Measurements from ENCODE around the gene CMTM6.
"Not testable (repeated sequence)": the region's sequence is repeated elsewhere in the genome, so short reads cannot be mapped to it uniquely, and the experiment has no call there.

CMTM6 gene

GRCh38 chr3:32502118-32502945 is at the start of gene CMTM6:
Gene CMTM6, minus strand, starts transcription at chr3:32502852. Its CDS starts 107 bp downstream, at chr3:32502745.
- peak; percentile 94 for DNase-seq

DNA sequence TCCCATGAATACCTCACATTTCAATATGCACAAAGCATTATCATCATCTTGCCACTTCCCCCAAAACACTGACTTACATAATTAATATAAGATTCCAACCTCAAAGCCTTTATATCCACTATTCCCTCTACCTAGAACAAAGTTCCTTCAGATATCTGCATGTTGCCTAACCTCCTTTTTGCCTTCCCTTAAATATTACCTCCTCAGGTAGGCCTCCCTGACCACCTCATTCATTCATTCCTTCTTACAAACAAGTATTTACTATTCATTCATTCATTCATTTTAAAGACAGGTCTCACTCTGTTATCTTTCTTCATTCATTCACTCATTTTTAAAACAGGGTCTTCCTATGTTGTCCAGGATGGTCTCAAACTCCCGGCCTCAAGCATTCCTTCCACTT is 49.4 kb upstream of the CMTM6 start:
- no peak for DNase-seq

- no peak for DNase-seq
Observed at GRCh38 chr3:32551496-32551895, 48.8 kb upstream of the CMTM6 start.

GRCh38 chr3:32551087-32551486 is 48.4 kb upstream of the CMTM6 start:
- no peak for DNase-seq

DNA sequence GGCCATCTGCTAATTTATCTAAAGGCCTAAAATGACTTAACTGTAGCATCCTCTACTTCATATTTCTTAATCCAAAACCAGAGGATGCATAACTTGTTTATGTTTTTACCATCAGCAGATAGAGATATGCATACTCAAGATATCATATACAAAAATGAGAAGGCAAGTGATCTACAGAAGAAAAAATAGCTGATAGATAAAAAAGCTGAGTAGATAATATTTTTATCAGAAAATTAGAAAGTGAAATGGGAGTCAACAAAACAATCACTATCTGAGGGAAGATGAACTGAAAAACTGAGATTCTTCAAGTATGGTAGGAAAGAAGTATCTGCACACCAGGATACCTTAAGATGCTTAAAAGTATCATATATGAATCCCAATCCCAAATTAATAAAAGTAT is 42.7 kb upstream of the CMTM6 start:
- DNase-seq: no peak

DNA sequence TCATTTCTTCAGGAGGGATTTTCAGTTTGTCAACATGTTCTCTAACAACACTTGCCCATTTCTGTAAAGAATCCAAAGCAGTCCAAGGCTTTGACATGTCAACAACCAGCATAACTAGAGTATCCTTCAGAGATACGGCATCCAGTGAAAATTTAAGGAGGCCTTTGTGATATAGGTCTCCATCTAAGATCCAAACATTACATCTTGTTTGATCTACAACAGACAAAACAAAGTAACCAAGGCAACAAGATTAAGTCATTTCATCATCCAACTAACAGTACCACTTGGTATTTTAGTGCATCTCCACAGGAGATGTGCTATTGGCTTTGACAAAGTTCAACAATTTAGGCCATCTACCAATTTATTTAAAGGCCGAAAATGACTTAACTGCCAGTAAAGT is 42.2 kb upstream of the CMTM6 start:
- no peak for DNase-seq

DNA sequence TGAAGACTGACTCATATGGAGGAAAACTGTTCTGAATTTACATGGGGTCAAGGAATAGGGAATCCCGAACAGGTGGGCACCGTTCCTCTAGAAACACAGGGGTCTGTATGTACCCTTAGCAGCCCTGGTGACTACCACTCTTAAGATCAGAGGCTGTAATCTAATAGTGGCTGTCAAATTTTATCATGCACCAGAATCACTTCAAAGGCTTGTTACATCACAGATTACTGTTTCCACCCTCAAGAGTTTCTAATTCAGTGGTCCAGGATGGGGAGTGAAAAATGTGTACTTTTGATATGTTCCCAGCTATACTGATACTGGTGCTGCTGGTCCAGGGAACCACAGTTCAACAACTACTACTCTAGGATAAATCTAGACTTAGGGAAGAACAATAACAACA is 40.2 kb upstream of the CMTM6 start:
- no peak for DNase-seq

DNA sequence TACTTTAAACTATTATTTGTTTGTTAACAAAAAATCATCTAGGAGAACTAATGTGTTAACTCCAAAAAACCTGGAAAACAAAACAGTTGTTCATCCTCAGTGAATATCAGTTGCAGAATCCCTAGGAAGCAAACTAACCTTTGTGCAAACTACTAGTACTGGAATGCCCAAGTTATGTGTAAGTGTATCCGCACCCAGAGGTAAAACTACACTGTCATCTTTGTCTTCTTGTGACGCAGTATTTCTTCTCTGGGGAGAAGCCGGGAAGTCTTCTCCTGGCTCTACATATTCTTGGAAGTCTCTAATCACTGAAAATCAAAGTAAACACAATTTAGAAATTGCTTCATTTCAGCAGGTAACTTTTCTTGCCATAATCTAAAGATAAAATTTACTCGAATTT is 38.2 kb upstream of the CMTM6 start:
- no peak for DNase-seq

- no peak for DNase-seq
Observed at GRCh38 chr3:32532434-32532833, 29.8 kb upstream of the CMTM6 start.

- no peak for DNase-seq
Observed at GRCh38 chr3:32531010-32531647, 28.5 kb upstream of the CMTM6 start.

GRCh38 chr3:32525720-32526119 is 23.1 kb upstream of the CMTM6 start:
- no peak for DNase-seq

- no peak for DNase-seq
Observed at GRCh38 chr3:32522682-32523081, 20.0 kb upstream of the CMTM6 start.

GRCh38 chr3:32518921-32519320 is 16.3 kb upstream of the CMTM6 start:
- not testable (repeated sequence) for DNase-seq

DNA sequence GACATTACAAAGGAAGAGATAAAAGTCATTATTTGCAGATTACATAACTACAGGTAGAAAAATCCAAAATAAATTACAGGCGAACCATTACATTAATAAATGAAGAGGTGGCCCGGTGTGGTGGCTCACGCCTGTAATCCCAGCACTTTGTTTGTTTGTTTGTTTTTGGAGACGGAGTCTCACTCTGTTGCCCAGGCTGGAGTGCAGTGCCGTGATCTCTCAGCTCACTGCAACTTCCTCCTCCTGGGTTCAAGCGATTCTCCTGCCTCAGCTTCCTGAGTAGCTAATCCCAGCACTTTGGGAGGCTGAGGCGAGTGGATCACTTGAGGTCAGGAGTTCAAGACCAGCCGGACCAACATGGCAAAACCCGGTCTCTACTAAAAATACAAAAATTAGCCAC is 14.1 kb upstream of the CMTM6 start:
- not testable (repeated sequence) for DNase-seq

DNA sequence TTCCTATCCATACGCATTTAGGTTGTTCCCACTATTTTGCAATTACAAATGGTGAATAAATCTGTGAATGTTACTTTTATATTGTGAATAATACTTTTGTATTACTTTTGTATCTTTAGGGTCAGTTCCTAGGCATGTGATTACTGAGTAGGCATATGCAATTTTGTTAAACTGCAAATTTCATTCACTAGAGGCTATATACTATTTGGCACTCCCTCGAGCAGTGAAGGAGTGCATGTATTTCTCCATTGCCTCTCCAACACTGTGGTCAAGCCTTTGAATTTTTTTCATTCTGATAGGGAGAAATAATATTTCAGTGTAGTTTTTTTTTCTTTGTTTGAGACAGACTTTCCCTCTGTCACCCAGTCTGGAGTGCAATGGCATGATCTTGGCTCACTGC is 8.4 kb upstream of the CMTM6 start:
- DNase-seq: no peak

DNA sequence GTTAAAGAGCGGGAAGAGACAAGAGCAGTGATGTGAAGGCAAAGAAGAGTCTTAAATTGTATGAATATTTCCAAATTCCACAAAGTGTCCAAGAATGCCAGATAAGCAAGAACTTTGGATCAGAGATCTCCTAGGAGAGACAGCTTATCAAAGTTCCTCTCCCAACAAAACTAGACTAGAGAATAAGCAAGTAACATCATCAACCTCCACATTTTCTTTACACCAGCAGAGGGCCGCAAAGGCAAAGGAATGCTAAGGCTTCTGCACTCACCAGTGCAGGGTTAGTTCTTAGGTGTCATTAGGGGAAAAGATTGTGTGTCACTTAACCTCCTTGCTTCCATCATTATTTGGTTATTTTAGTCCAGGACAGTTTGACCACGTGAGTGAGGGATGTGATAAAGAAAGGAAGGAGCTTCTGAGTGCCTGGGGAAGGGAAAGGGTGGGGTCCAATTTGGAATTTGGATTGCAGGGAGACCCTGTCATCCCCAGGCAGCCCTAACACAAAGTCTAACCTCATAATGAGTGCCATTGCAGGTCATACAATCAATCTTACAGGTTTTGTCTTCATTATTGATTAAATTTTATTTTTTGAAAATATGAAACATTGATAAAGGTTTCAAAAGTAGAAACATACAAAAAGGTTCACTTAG is 7.5 kb upstream of the CMTM6 start:
- DNase-seq: peak; percentile 79

DNA sequence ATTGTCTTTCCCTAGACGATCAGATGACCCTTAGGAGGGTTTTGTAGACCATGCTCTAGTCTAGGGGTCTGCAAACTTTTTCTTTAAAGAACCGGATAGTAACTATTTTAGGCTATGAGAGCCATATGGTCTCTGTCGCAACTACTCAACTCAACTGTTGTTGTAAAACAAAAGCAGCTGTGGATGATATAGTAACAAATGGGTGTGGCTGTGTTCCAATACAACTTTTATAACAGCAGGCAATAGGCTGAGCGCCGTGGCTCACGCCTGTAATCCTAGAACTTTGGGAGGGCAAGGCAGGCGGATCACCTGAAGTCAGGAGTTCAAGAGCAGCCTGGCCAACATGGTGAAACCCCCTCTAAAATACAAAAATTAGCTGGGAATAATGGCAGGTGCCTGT is 6.1 kb upstream of the CMTM6 start:
- DNase-seq: peak; percentile 24

DNA sequence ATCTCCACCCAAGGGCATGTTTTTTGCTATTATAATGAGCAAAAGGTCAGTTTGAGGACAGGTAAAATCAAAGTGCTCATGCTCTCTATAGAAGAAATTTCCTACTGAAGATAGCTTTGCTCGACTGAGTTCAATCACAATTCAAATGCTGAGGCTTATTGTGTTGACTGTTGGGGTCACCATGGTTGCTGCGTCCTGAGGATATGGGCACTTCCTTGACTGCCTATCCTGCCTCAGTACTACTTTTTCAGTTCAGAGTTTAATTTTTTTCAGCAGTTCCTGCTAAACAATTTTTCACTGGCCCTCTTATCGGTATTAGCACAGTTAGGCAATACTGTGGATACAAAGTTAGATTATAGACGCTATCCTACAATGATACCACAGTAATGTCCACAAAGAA is 3.8 kb upstream of the CMTM6 start:
- DNase-seq: no peak

DNA sequence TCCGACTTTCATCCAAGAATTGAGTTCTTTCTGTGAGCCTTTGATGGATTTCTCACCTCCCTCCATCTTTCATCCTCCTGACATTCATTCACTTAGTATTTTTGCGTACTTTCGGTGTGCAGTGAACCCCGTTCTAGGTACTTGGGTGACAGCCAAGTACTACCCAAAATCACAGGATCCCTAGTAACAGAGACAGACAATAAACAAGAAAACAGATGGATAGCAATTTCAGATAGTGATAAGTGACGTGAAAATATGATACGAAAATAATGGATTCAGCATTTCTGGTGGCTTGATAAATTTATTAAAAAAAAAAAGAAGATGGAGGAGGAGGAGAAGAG is 264 bp upstream of the CMTM6 start:
- DNase-seq: no peak

DNA sequence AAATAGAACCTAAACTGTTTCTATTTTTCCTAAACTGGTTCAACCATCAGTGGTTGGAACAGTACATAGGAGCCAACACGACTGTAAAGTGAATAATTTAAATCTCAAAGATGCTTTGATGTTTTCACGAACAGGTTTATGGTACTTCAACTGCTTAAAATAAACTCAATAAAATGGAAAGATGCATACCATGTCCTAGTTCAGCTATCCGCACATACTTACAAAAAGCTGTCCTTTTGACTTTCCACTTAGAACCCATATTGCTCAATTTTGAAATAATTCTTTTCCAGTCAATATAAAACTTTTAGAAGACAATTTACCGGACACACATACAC is 902 bp downstream of the CMTM6 start:
- no peak for DNase-seq

DNA sequence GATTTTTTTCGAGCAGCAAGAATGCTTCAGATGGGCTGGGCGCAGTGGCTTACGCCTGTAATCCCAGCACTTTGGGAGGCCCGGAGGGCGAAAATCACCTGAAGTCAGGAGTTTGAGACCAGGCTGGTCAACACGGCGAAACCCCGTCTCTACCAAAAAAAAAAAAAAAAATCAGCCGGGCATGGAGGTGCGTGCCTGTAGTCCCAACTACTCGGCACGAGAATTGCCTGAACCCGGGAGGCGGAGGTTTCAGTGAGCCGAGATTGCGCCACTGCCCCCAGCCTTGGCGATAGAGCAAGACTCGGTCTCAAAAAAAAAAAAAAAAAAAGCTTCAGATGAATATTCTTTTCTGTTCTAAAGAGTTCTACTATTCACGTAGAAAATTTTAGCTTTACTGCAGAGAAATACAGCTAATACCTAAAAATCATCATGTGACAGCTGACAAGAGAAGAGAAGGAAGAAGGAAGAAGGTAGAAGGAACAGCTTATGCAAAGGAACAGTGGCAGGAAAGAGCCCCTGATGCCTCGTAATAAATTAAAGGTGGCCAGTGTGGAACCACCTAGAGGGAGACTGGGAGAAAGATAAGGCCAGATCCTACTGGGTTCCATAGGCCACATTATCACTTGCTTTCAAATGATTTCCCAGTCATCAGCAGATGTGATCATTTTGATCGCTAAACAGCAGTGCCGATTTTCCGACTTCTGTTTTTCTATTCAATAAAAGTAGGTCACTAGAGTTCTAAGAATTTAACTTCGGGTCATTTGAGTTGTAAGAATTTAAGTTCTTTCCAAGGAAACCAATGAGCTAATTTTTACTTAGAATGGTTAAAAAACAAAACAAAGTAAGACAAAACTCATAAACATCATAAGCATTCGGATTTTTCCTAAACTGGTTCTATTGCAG is 1.5 kb downstream of the CMTM6 start:
- DNase-seq: no peak

DNA sequence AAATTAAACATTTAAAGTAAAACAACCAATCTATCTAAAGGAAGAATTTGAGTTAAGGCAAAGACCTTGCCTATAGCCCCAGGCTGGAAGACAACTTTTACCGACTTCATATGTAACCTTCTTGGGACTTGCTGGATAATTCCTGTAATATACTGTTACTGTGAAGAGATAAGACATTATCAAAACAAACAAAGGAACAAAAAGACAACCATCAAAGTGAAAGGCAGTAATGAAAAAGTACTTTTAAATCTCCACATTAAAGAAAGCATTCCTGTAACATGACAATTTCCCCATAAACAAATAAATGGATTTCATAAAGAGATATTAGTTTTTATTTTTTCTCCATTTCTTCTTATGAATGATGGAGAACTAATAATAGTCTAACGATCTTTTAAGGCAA is 2.4 kb downstream of the CMTM6 start:
- no peak for DNase-seq

DNA sequence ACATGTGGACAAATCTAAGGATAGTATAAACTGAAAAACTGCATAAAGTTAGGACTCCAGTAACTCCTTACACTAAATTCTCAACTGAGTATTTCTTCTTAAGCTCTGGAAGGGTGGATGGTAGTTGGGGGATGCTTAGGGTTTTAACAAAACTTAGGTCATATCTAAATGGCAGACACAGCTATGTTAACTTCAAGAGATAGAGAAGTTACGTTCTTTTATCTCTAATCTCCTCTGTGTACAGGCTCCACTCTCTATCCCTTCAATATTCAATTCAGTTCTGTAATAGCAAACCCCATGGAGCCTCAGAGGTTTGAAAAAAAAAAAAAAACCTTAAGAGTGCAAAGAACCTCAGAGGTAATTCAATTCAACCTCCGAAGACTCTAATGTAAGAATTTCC is 3.1 kb downstream of the CMTM6 start:
- DNase-seq: no peak

Measured in right hindlimb (tissue), 1 donor.